ENCODE measurements around the gene KDM3A.

DNA sequence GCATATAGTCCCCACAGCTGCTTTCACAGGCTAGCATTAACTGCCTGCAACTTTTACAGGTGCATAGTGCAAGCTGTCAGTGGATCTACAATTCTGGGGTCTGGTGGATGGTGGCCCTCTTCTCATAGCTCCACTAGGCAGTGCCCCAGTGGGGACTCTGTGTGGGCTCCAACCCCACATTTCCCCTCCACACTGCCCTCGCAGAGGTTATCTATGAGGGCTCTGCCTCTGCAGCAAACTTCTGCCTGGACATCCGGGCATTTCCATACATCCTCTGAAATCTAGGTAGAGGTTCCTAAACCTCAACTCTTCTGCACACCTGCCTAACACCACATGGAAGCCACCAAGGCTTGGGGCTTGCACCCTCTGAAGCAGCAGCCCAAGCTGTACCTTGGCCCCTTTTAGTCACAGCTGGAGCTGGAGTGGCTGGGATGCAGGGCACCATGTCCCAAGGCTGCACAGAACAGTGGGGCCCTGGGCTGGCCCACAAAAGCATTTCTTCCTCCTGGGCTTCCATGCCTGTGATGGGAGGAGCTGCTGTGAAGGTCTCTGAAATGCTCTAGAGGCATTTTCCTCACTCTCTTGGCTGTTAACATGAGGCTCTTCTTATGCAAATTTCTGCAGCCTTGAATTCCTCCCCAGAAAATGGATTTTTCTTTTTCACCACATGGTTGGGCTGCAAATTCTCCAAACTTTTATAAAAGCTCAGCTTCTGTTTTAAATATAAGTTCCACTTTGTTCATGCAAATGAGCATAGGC is 59.3 kb downstream of the KDM3A start:
- TF ChIP-seq, protein P1, sequence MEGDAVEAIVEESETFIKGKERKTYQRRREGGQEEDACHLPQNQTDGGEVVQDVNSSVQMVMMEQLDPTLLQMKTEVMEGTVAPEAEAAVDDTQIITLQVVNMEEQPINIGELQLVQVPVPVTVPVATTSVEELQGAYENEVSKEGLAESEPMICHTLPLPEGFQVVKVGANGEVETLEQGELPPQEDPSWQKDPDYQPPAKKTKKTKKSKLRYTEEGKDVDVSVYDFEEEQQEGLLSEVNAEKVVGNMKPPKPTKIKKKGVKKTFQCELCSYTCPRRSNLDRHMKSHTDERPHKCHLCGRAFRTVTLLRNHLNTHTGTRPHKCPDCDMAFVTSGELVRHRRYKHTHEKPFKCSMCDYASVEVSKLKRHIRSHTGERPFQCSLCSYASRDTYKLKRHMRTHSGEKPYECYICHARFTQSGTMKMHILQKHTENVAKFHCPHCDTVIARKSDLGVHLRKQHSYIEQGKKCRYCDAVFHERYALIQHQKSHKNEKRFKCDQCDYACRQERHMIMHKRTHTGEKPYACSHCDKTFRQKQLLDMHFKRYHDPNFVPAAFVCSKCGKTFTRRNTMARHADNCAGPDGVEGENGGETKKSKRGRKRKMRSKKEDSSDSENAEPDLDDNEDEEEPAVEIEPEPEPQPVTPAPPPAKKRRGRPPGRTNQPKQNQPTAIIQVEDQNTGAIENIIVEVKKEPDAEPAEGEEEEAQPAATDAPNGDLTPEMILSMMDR (IDR thresholded peaks at IDR 0.05): no peak
- no peak for TF ChIP-seq POLR2A (IDR thresholded peaks at IDR 0.05)
